K562 (cell line): ENCODE results near the gene ZNF616. TPM values are rescaled to one million over a fixed set of nuclear protein-coding genes. Genes with fewer than 3 reads are reported as not detected.

Source experiments
- CTBP1 ChIP-seq: fragments of 450-650 bp; IDR thresholded peaks from 2 replicates; pipeline ENCODE4 v1.6.1; 2016; ENCODE audit warnings: borderline replicate concordance
- EHMT2 ChIP-seq: fragments of 450-650 bp; IDR thresholded peaks from 2 replicates; pipeline ENCODE4 v1.6.1; 2018; ENCODE audit warnings: antibody characterized with exemption
- ESRRA ChIP-seq: fragments of 450-650 bp; IDR thresholded peaks from 2 replicates; pipeline ENCODE4 v1.6.1; 2014; ENCODE audit warnings: low read depth, mild to moderate bottlenecking, moderate library complexity, borderline replicate concordance
- FOXA3 ChIP-seq, 2 experiments: fragments of 450-650 bp in 1 of 2; sonication (generic) in 1 of 2; formaldehyde crosslinking; IDR thresholded peaks in 1 of 2; conservative IDR thresholded peaks in 1 of 2; 2 replicates each; pipeline versions ENCODE4 v1.4.0 to v1.8.0; 2020 to 2022; ENCODE audit warnings: mild to moderate bottlenecking in 2 of 2, missing genetic modification reagents in 1 of 2
- HNRNPK ChIP-seq: fragments of 200-400 bp; formaldehyde crosslinking; IDR thresholded peaks from one replicate; pipeline ENCODE4 v1.6.1; 2018; ENCODE audit warnings: mild to moderate bottlenecking, low read depth, low read length; ENCODE audit not compliant: poor library complexity, severe bottlenecking
- IRF9 ChIP-seq: fragments of 450-650 bp; IDR thresholded peaks from 2 replicates; pipeline ENCODE4 v1.6.1; 2016; ENCODE audit warnings: missing biosample characterization, missing genetic modification characterization
- KLF10 ChIP-seq: fragments of 250-450 bp; sonication (Bioruptor Pico); IDR thresholded peaks from 2 replicates; pipeline ENCODE4 v1.6.1; 2021; ENCODE audit warnings: matching md5 sums
- MGA ChIP-seq: fragments of 450-650 bp; IDR thresholded peaks from 2 replicates; pipeline ENCODE4 v1.6.1; 2016; ENCODE audit warnings: mild to moderate bottlenecking, moderate library complexity
- PTBP1 ChIP-seq: fragments of 200-400 bp; formaldehyde crosslinking; IDR thresholded peaks from 2 replicates; pipeline ENCODE4 v1.6.1; 2017; ENCODE audit warnings: low read depth, low read length
- RBM22 ChIP-seq: fragments of 200-400 bp; formaldehyde crosslinking; IDR thresholded peaks from 2 replicates; pipeline ENCODE4 v1.6.1; 2018; ENCODE audit warnings: low read length, low read depth; ENCODE audit not compliant: poor library complexity, severe bottlenecking
- SMAD2 ChIP-seq: fragments of 150-350 bp; IDR thresholded peaks from 2 replicates; pipeline ENCODE4 v1.6.1; 2014; ENCODE audit warnings: low read depth, mild to moderate bottlenecking, low read length
- THAP7 ChIP-seq: fragments of 250-450 bp; sonication (Bioruptor Pico); IDR thresholded peaks from 2 replicates; pipeline ENCODE4 v1.5.0; 2021
- ZNF134 ChIP-seq: fragments of 250-450 bp; sonication (Bioruptor Pico); conservative IDR thresholded peaks from 2 replicates; pipeline ENCODE4 v1.4.0; 2020
- ZNF253 ChIP-seq: fragments of 250-450 bp; sonication (Bioruptor Pico); conservative IDR thresholded peaks from 2 replicates; pipeline ENCODE4 v1.6.1; 2021; ENCODE audit warnings: mild to moderate bottlenecking
- ZNF668 ChIP-seq: fragments of 250-450 bp; sonication (Bioruptor Pico); IDR thresholded peaks from 2 replicates; pipeline ENCODE4 v1.8.0; 2022; ENCODE audit warnings: mild to moderate bottlenecking, inconsistent platforms
- polyA plus RNA-seq, 8 experiments: library from polyadenylated mRNA; depleted of rRNA in 4 of 8; stranded (reverse) in 5 of 8; unstranded in 3 of 8; fragments of >200 nt; fragmentation: Nextera tagmentation in 2 of 8; fragmentation: Illumina TruSeq in 1 of 8; extraction: Ambion mirVana in 2 of 8; extraction: Trizol in 1 of 8; gene quantifications; 2 replicates each; pipeline versions ENCODE4 v1.2.1 to v1.2.3, GENCODE V29; 2011 to 2014; ENCODE audit warnings: inconsistent platforms in 1 of 8, missing spikeins in 1 of 8
- total RNA-seq, 7 experiments: library from RNA; depleted of rRNA in 6 of 7; stranded (reverse); fragments of >200 nt in 6 of 7; fragmentation: Illumina TruSeq in 2 of 7; extraction: Trizol in 2 of 7; gene quantifications; 2 replicates each; pipeline versions ENCODE4 v1.2.1 to v1.2.3, GENCODE V29; 2011 to 2021; ENCODE audit warnings: low replicate concordance in 1 of 7

ZNF616 gene
- total and polyA plus RNA-seq, 9 of the 15 experiments (the other 6 are each of a cell fraction or from before 2014, with no cell fraction given) = 3.4 to 13.0 (median 6.7) TPM

- TF ChIP-seq MGA = no peak
- peak; percentile 35; the same call in 1 of the 2 replicates for TF ChIP-seq ESRRA
- no peak for TF ChIP-seq PTBP1
- no peak for TF ChIP-seq CTBP1
- no peak for TF ChIP-seq RBM22
- TF ChIP-seq KLF10 = no peak
- no peak for TF ChIP-seq EHMT2
- TF ChIP-seq HNRNPK = no peak
- TF ChIP-seq IRF9 (tag) = no peak
- TF ChIP-seq SMAD2 = no peak
- TF ChIP-seq ZNF668 (CRISPR knock-in tag) = no peak
- no peak for TF ChIP-seq THAP7 (CRISPR knock-in tag)
- TF ChIP-seq ZNF134 (CRISPR knock-in tag) = no peak
- TF ChIP-seq FOXA3 (CRISPR knock-in tag; conservative IDR thresholded peaks at IDR 0.05 in 1 of 2, IDR thresholded peaks at IDR 0.05 in 1 of 2) = no peak
- no peak for TF ChIP-seq ZNF253 (CRISPR knock-in tag)
Observed at GRCh38 chr19:52139252-52140031, at the start of gene ZNF616 (continued).
